Kidney (tissue), 14 donors: ENCODE results near the gene TEX26. TPM values are rescaled to one million over a fixed set of nuclear protein-coding genes. Genes with fewer than 3 reads are reported as not detected.
A peak's percentile ranks its signal among the peaks of the same experiment; 100 is the strongest.

Experiments
- DNase-seq, 5 donors: peaks; one replicate each; pipeline ENCODE4 v3.0.0-alpha.2; 2013 to 2020
- FAIRE-seq: peaks from 2 replicates; lab custom pipeline; 2012; peaks lifted over from hg19 to GRCh38; lab: Jason Lieb, UNC
- H3K27ac ChIP-seq, 2 donors: one replicate each; pipeline ENCODE4 v1.7.0; 2013; ENCODE audit warnings: low read depth in 2 of 2, low read length in 2 of 2, inconsistent platforms in 1 of 2
- H3K27me3 ChIP-seq: one replicate; pipeline ENCODE4 v1.7.1; 2013; ENCODE audit warnings: low read length, inconsistent platforms; ENCODE audit not compliant: control insufficient read depth, insufficient read depth
- H3K36me3 ChIP-seq, 3 donors: one replicate each; pipeline versions ENCODE4 v1.7.0 to v1.7.1; 2013; ENCODE audit warnings: low read length in 3 of 3, control low read depth in 1 of 3, inconsistent platforms in 1 of 3; ENCODE audit not compliant: insufficient read depth in 3 of 3, control insufficient read depth in 2 of 3
- H3K4me1 ChIP-seq, 3 donors: one replicate each; pipeline versions ENCODE4 v1.7.0 to v1.7.1; 2013; ENCODE audit warnings: low read length in 3 of 3, inconsistent platforms in 1 of 3, low read depth in 1 of 3; ENCODE audit not compliant: control insufficient read depth in 2 of 3, insufficient read depth in 2 of 3
- H3K4me3 ChIP-seq, 3 donors: one replicate each; pipeline versions ENCODE4 v1.7.0 to v1.8.1; 2013; ENCODE audit warnings: low read length in 3 of 3, control low read depth in 1 of 3, inconsistent platforms in 1 of 3
- H3K9ac ChIP-seq, 3 donors: one replicate each; pipeline versions ENCODE4 v1.7.0 to v1.7.1; 2013; ENCODE audit warnings: low read length in 3 of 3, control low read depth in 1 of 3, inconsistent platforms in 1 of 3
- H3K9me3 ChIP-seq, 3 donors: one replicate each; pipeline versions ENCODE4 v1.7.0 to v1.7.1; 2013; ENCODE audit warnings: low read length in 3 of 3, control low read depth in 1 of 3, inconsistent platforms in 1 of 3; ENCODE audit not compliant: control insufficient read depth in 2 of 3, insufficient read depth in 1 of 3
- intact Hi-C: fragments of 100-400 bp; cut with DNase I; formaldehyde crosslinking; loops from one replicate; pipeline ENCODE4 v1.11.1; 2022
- polyA plus RNA-seq: library from polyadenylated mRNA; stranded (reverse); fragments of 350-450 nt; fragmentation: Illumina TruSeq; extraction: RNeasy Lipid Tissue Mini Kit (QIAGEN cat#74804); gene quantifications from one replicate; pipeline ENCODE4 v1.2.3, GENCODE V29; 2014; ENCODE audit warnings: low read depth, low replicate concordance; ENCODE audit not compliant: insufficient read depth
- total RNA-seq: library from RNA; stranded (reverse); fragmentation: NEBNext Ultra II Directional; extraction: Animal tissue kit (Norgen Biotek cat#: 25700); gene quantifications from one replicate; pipeline ENCODE4 v1.2.1, GENCODE V29; 2021
- TF ChIP-seq, protein P1 (sequence below): IDR thresholded peaks from 3 replicates; pipeline ENCODE4 v1.5.1; 2012; ENCODE audit warnings: mild to moderate bottlenecking, moderate library complexity, borderline replicate concordance; ENCODE audit not compliant: insufficient read depth; ENCODE audit errors: extremely low read depth
- donor health status: control.
- donor health status: control.
- donor health status: control.
- donor health status: control.
- donor health status: control.
- donor health status: DM: yes; HTN: yes; CAD: no.
- donor health status: Normal renal cell carcinoma (clear cell type).

TEX26 gene
- total and polyA plus RNA-seq, 2 donors from 2014 or later: not detected

GRCh38 chr13:30920162-30920909 lies 12.1 kb upstream of the TEX26 start:
- H3K9me3 ChIP-seq: no peaks in the 10 kb centered on the region
- H3K4me3 ChIP-seq: no peak overlapping the region
- TF ChIP-seq, protein P1, sequence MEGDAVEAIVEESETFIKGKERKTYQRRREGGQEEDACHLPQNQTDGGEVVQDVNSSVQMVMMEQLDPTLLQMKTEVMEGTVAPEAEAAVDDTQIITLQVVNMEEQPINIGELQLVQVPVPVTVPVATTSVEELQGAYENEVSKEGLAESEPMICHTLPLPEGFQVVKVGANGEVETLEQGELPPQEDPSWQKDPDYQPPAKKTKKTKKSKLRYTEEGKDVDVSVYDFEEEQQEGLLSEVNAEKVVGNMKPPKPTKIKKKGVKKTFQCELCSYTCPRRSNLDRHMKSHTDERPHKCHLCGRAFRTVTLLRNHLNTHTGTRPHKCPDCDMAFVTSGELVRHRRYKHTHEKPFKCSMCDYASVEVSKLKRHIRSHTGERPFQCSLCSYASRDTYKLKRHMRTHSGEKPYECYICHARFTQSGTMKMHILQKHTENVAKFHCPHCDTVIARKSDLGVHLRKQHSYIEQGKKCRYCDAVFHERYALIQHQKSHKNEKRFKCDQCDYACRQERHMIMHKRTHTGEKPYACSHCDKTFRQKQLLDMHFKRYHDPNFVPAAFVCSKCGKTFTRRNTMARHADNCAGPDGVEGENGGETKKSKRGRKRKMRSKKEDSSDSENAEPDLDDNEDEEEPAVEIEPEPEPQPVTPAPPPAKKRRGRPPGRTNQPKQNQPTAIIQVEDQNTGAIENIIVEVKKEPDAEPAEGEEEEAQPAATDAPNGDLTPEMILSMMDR: no peak
- FAIRE-seq: no peak
- no peaks in the 10 kb centered on the region for H3K36me3 ChIP-seq
- H3K9ac ChIP-seq: no peak overlapping the region
- DNase-seq: no peak
- no peak overlapping the region for H3K27ac ChIP-seq
- H3K27me3 ChIP-seq: no peaks in the 10 kb centered on the region
- intact Hi-C loops: no loop called here
- no peaks in the 10 kb centered on the region for H3K4me1 ChIP-seq

- Histone ChIP-seq H3K4me1 (no peaks in the 10 kb centered on the region), H3K27ac (no peak overlapping the region), H3K27me3 (no peaks in the 10 kb centered on the region), H3K36me3 (no peaks in the 10 kb centered on the region), H3K9ac (no peak overlapping the region), H3K4me3 (no peak overlapping the region), H3K9me3 (no peaks in the 10 kb centered on the region)
- intact Hi-C loops: no loop called here
- DNase-seq (no peak), FAIRE-seq (no peak)
- TF ChIP-seq, protein P1: no peak
Observed at GRCh38 chr13:30923418-30923817, 9.0 kb upstream of the TEX26 start.

- Histone ChIP-seq H3K36me3 (no peaks in the 10 kb centered on the region), H3K27me3 (no peaks in the 10 kb centered on the region), H3K9me3 (no peaks in the 10 kb centered on the region), H3K9ac (no peak overlapping the region), H3K4me1 (peaks cover 0 to 10% (median 0%) of the 10 kb centered on the region in 3 donors), H3K4me3 (no peak overlapping the region), H3K27ac (no peak overlapping the region)
- peak in 3 of 5 donors; percentile 45 to 66 (median 56) for DNase-seq
- FAIRE-seq: no peak
- intact Hi-C loops: no loop called here
- TF ChIP-seq, protein P1: no peak
Observed at GRCh38 chr13:30924721-30925120, 7.7 kb upstream of the TEX26 start.

DNA sequence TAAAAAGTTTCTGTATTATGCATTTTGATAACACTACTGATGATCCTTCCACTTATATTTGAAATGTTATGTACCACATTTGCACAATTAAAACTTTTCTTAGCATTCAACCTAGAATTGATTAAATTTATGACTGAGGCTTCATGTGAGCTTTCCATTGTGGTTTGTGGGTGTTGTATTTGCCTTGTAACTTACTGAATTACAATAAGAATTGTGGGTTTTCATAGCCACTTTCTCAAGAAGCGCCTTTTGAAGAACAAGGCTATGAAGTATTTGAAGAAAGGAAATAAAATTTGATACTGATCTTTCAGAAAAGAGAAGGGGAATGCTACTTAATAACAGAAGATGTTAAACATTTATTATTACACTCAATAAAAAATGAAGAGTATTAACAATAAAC lies 7.0 kb upstream of the TEX26 start:
- Histone ChIP-seq H3K36me3 (no peaks in the 10 kb centered on the region), H3K4me3 (no peak overlapping the region), H3K9ac (no peak overlapping the region), H3K27ac (no peak overlapping the region), H3K27me3 (no peaks in the 10 kb centered on the region), H3K9me3 (no peaks in the 10 kb centered on the region), H3K4me1 (peaks cover 0 to 11% (median 0%) of the 10 kb centered on the region in 3 donors)
- FAIRE-seq (no peak), DNase-seq (no peak)
- TF ChIP-seq, protein P1: no peak
- intact Hi-C loops: no loop called here
